ENCODE measurements around the gene UNC5A.

UNC5A gene

GRCh38 chr5:176781638-176782570, 28.5 kb upstream of the UNC5A start:
- no peak for DNase-seq (ENCODE audit: low read depth in 2 of 3, low spot score in 1 of 3)

GRCh38 chr5:176784218-176785165, 25.9 kb upstream of the UNC5A start:
- DNase-seq (ENCODE audit: low read depth in 2 of 3, low spot score in 1 of 3): no peak

- DNase-seq (ENCODE audit: low read depth in 2 of 3, low spot score in 1 of 3): no peak
These were observed 24.9 kb upstream of the UNC5A start for GRCh38 chr5:176785184-176786145.

GRCh38 chr5:176787676-176788075, 22.7 kb upstream of the UNC5A start:
- no peak for DNase-seq (ENCODE audit: low read depth in 2 of 3, low spot score in 1 of 3)

- DNase-seq (ENCODE audit: low read depth in 2 of 3, low spot score in 1 of 3): no peak
These were observed 22.3 kb upstream of the UNC5A start for GRCh38 chr5:176788091-176788490.

- no peak for DNase-seq (ENCODE audit: low read depth in 2 of 3, low spot score in 1 of 3)
These were observed 21.2 kb upstream of the UNC5A start for GRCh38 chr5:176788941-176789872.

- no peak for DNase-seq (ENCODE audit: low read depth in 2 of 3, low spot score in 1 of 3)
These were observed 20.3 kb upstream of the UNC5A start for GRCh38 chr5:176789873-176790615.

- DNase-seq (ENCODE audit: low read depth in 2 of 3, low spot score in 1 of 3): no peak
These were observed 19.4 kb upstream of the UNC5A start for GRCh38 chr5:176790941-176791340.

GRCh38 chr5:176792655-176793342, 17.6 kb upstream of the UNC5A start:
- no peak for DNase-seq (ENCODE audit: low read depth in 2 of 3, low spot score in 1 of 3)

- no peak for DNase-seq (ENCODE audit: low read depth in 2 of 3, low spot score in 1 of 3)
These were observed 17.0 kb upstream of the UNC5A start for GRCh38 chr5:176793343-176793699.

- no peak for DNase-seq (ENCODE audit: low read depth in 2 of 3, low spot score in 1 of 3)
These were observed 16.6 kb upstream of the UNC5A start for GRCh38 chr5:176793736-176794135.

- no peak for DNase-seq (ENCODE audit: low read depth in 2 of 3, low spot score in 1 of 3)
These were observed 15.8 kb upstream of the UNC5A start for GRCh38 chr5:176794509-176794908.

GRCh38 chr5:176796411-176796810, 13.9 kb upstream of the UNC5A start:
- DNase-seq (ENCODE audit: low read depth in 2 of 3, low spot score in 1 of 3): no peak

- no peak for DNase-seq (ENCODE audit: low read depth in 2 of 3, low spot score in 1 of 3)
These were observed 13.4 kb upstream of the UNC5A start for GRCh38 chr5:176796970-176797369.

GRCh38 chr5:176797456-176798050, 12.8 kb upstream of the UNC5A start:
- no peak for DNase-seq (ENCODE audit: low read depth in 2 of 3, low spot score in 1 of 3)

- DNase-seq (ENCODE audit: low read depth in 2 of 3, low spot score in 1 of 3): no peak
These were observed 12.1 kb upstream of the UNC5A start for GRCh38 chr5:176798086-176798876.

GRCh38 chr5:176798949-176799348, 11.4 kb upstream of the UNC5A start:
- no peak for DNase-seq (ENCODE audit: low read depth in 2 of 3, low spot score in 1 of 3)

Data from stimulated activated CD4-positive, alpha-beta T cell treated with anti-CD3 and anti-CD28 coated beads, Interleukin-12 subunit alpha, Interleukin-12 subunit beta, amount 100 ng/mL, for 48 hours (primary cell).